GM10847 (cell line): Measurements from ENCODE around the gene IL31RA.

Source experiments
- POLR2A ChIP-seq: IDR thresholded peaks from 2 replicates; pipeline ENCODE4 v1.6.1; 2011; ENCODE audit not compliant: insufficient read length; ENCODE audit errors: extremely low read depth

IL31RA gene

GRCh38 chr5:55885359-55885758, 34.2 kb downstream of the IL31RA start:
- no peak for TF ChIP-seq POLR2A

GRCh38 chr5:55888205-55888604, 37.0 kb downstream of the IL31RA start:
- TF ChIP-seq POLR2A, result no peak

- no peak for TF ChIP-seq POLR2A
Measured at GRCh38 chr5:55892479-55892878, 41.3 kb downstream of the IL31RA start.

- no peak for TF ChIP-seq POLR2A
Measured at GRCh38 chr5:55894135-55894534, 43.0 kb downstream of the IL31RA start.

- no peak for TF ChIP-seq POLR2A
Measured at GRCh38 chr5:55895346-55895745, 44.2 kb downstream of the IL31RA start.

- no peak for TF ChIP-seq POLR2A
Measured at GRCh38 chr5:55896238-55896637, 45.1 kb downstream of the IL31RA start.

- TF ChIP-seq POLR2A, result no peak
Measured at GRCh38 chr5:55896663-55897062, 45.5 kb downstream of the IL31RA start.

- TF ChIP-seq POLR2A, result no peak
Measured at GRCh38 chr5:55897206-55897894, 46.2 kb downstream of the IL31RA start.

GRCh38 chr5:55897905-55898304, 46.7 kb downstream of the IL31RA start:
- TF ChIP-seq POLR2A, result no peak

- TF ChIP-seq POLR2A, result no peak
Measured at GRCh38 chr5:55899344-55899743, 48.2 kb downstream of the IL31RA start.

- no peak for TF ChIP-seq POLR2A
Measured at GRCh38 chr5:55900068-55900467, 48.9 kb downstream of the IL31RA start.

- no peak for TF ChIP-seq POLR2A
Measured at GRCh38 chr5:55900776-55901175, 49.6 kb downstream of the IL31RA start.

- no peak for TF ChIP-seq POLR2A
Measured at GRCh38 chr5:55902696-55903095, 51.5 kb downstream of the IL31RA start.

GRCh38 chr5:55903121-55903701, 52.1 kb downstream of the IL31RA start:
- TF ChIP-seq POLR2A, result no peak

- no peak for TF ChIP-seq POLR2A
Measured at GRCh38 chr5:55904152-55904551, 53.0 kb downstream of the IL31RA start.

GRCh38 chr5:55905251-55905650, 54.1 kb downstream of the IL31RA start:
- no peak for TF ChIP-seq POLR2A

- TF ChIP-seq POLR2A, result no peak
Measured at GRCh38 chr5:55907927-55908326, 56.8 kb downstream of the IL31RA start.
